Calu3 (cell line): Measurements from ENCODE around the gene IFNG. TPM values are rescaled to one million over a fixed set of nuclear protein-coding genes. Genes with fewer than 3 reads are reported as not detected.

Experiments used
- BruUV-seq: library from RNA; stranded (reverse); fragments of 400-500 nt; replicated peaks from 2 replicates; lab custom pipeline; 2021; lab: Mats Ljungman, UMichigan
- CTCF ChIA-PET: fragments of 300-600 bp; sonication (Branson Sonifier 250); formaldehyde crosslinking; loops from one replicate; lab custom pipeline; 2022; ENCODE audit warnings: antibody characterized with exemption; lab: Charles Lee
- DNase-seq: peaks from one replicate; pipeline ENCODE4 v3.0.0; 2022
- H3K27ac Mint-ChIP-seq: one replicate; pipeline ENCODE4 v1.8.0; 2022; ENCODE audit warnings: mixed read lengths; ENCODE audit not compliant: unreplicated experiment
- H3K27me3 Mint-ChIP-seq: one replicate; pipeline ENCODE4 v1.8.0; 2022; ENCODE audit warnings: mixed read lengths; ENCODE audit not compliant: unreplicated experiment
- H3K36me3 Mint-ChIP-seq: one replicate; pipeline ENCODE4 v1.8.0; 2022; ENCODE audit warnings: mild to moderate bottlenecking, moderate library complexity, mixed read lengths; ENCODE audit not compliant: insufficient read depth, unreplicated experiment
- H3K4me1 Mint-ChIP-seq: one replicate; pipeline ENCODE4 v1.8.0; 2022; ENCODE audit warnings: mild to moderate bottlenecking, low read depth, mixed read lengths; ENCODE audit not compliant: unreplicated experiment
- H3K4me3 Mint-ChIP-seq: one replicate; pipeline ENCODE4 v1.8.0; 2022; ENCODE audit warnings: mild to moderate bottlenecking, low read depth, moderate library complexity, mixed read lengths; ENCODE audit not compliant: unreplicated experiment
- H3K9me3 Mint-ChIP-seq: one replicate; pipeline ENCODE4 v1.8.0; 2022; ENCODE audit warnings: low read depth, mixed read lengths; ENCODE audit not compliant: unreplicated experiment
- intact Hi-C: fragments of 100-400 bp; cut with micrococcal nuclease; formaldehyde crosslinking; loops from one replicate; pipeline ENCODE4 v1.10.0; 2022; ENCODE audit not compliant: unreplicated experiment
- total RNA-seq: library from RNA; stranded (reverse); gene quantifications from 2 replicates; pipeline ENCODE4 v1.2.3, GENCODE V29; 2022
- TF ChIP-seq, protein P1 (sequence below): fragments of 200-600 bp; IDR thresholded peaks from one replicate; pipeline ENCODE4 v1.8.0; 2022; ENCODE audit warnings: antibody characterized with exemption; ENCODE audit not compliant: unreplicated experiment

The IFNG gene
- total RNA-seq, 1 experiment from 2014 or later: not detected

DNA sequence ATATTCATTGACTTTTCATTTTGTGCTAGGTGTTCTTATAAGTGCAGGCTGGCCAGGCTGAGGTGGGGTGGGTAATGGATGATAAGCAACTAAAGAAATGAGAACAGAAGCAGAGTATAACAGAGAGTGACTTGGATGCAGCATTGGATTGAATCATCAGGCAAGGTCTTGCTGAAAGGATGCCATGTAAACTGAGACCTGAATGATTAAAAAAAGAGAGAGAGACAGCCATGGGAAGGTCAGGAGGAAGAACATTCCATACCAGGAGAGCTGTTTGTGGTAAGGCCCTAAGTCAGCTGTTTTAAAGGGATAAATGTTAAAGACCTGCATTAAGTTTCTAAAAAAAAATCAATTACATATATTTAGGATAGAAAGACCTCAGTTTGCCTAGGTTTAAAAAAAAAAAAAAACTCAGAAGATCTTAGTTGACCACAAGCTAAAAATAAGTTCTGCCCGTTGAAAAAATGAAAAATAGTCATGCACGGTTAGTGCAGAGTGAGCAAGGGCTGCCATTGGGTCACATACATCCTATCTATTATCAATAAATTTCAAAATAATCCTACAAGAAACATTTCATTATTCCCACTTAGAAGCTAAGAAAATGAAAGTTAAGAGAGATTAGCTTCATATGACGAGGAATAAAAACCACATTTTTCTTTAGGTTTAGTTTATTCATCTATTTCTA lies 37.2 kb downstream of the IFNG start:
- no peak overlapping the region for H3K27ac Mint-ChIP-seq
- no peaks in the 10 kb centered on the region for H3K4me1 Mint-ChIP-seq
- H3K9me3 Mint-ChIP-seq: no peaks in the 10 kb centered on the region
- no peaks in the 10 kb centered on the region for H3K36me3 Mint-ChIP-seq
- H3K27me3 Mint-ChIP-seq: peaks cover 16% of the 10 kb centered on the region
- BruUV-seq: no TSS peak
- intact Hi-C loops: no loop called here
- DNase-seq: no peak
- CTCF ChIA-PET: no interaction called here
- no peak overlapping the region for H3K4me3 Mint-ChIP-seq
- TF ChIP-seq, protein P1, sequence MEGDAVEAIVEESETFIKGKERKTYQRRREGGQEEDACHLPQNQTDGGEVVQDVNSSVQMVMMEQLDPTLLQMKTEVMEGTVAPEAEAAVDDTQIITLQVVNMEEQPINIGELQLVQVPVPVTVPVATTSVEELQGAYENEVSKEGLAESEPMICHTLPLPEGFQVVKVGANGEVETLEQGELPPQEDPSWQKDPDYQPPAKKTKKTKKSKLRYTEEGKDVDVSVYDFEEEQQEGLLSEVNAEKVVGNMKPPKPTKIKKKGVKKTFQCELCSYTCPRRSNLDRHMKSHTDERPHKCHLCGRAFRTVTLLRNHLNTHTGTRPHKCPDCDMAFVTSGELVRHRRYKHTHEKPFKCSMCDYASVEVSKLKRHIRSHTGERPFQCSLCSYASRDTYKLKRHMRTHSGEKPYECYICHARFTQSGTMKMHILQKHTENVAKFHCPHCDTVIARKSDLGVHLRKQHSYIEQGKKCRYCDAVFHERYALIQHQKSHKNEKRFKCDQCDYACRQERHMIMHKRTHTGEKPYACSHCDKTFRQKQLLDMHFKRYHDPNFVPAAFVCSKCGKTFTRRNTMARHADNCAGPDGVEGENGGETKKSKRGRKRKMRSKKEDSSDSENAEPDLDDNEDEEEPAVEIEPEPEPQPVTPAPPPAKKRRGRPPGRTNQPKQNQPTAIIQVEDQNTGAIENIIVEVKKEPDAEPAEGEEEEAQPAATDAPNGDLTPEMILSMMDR: no peak

DNA sequence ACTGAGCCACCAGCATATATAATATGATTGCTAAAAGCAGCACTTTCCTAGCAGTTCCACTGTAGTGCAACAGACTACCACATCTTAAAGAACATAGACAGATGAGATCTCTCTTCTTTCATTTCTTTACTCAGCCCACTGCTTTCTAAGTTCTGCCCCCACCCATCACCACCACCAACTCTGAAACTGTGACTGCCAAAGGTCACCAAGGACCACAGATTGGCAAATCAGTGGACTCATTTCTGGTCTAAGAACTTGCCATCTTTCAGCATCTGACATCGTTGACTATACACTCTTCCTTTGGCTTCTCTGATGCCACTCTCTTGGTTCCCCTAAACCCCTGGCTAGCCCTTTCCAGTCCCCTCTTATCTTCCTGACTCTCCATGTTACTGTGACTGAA lies 38.4 kb downstream of the IFNG start:
- no peak for DNase-seq
- Mint-ChIP-seq H3K4me1 (no peaks in the 10 kb centered on the region), H3K9me3 (no peaks in the 10 kb centered on the region), H3K36me3 (no peaks in the 10 kb centered on the region), H3K27ac (no peak overlapping the region), H3K4me3 (no peak overlapping the region), H3K27me3 (peaks cover 28% of the 10 kb centered on the region)
- BruUV-seq: no TSS peak
- TF ChIP-seq, protein P1: no peak
- intact Hi-C loops: no loop called here
- CTCF ChIA-PET: no interaction called here

DNA sequence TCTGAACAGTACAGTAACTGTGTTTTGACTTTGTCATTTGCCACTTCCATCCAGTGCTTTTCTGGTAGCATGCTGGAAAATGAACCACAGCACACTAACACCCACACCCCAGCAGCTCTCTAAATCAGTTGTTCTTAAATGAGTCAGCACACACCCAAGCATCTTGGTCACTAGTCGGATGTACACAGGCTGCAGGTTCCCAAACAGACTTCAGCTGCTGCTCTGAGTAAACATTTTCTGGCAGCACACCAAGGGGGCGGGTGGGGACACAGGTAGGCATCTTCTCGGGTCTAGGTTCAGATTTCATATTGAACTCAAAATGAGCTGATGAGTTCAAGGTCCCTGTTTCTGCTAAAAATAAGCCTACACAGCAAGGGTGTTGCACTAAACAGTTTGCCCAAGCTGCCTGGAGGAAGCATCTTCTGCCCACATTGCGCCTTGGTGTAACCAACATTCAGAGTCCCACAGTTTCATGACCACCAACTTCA lies 39.8 kb downstream of the IFNG start:
- TF ChIP-seq, protein P1: no peak
- intact Hi-C loops: no loop called here
- no peaks in the 10 kb centered on the region for H3K36me3 Mint-ChIP-seq
- no peak overlapping the region for H3K4me3 Mint-ChIP-seq
- H3K27ac Mint-ChIP-seq: no peak overlapping the region
- no peaks in the 10 kb centered on the region for H3K9me3 Mint-ChIP-seq
- no peak for DNase-seq
- BruUV-seq: no TSS peak
- CTCF ChIA-PET: no interaction called here
- H3K27me3 Mint-ChIP-seq: peaks cover 42% of the 10 kb centered on the region
- H3K4me1 Mint-ChIP-seq: no peaks in the 10 kb centered on the region

DNA sequence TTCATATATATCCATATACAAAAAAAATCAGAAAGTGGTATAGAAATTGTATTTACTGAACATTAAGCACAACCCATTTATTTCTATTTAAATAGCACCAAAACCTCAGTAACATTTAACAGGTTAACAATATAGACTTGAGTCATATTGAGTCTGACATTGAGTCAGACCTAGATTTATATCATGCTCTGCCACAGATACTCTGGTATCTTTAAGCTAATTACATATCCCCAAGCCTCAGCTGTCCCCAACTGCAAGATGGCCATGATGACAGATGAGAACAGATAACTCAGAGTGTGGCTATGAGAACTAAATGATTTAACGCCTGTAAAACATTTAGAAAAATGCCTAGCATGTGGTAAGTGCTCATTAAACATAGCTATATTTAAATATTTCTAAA lies 40.3 kb downstream of the IFNG start:
- no peaks in the 10 kb centered on the region for H3K9me3 Mint-ChIP-seq
- peaks cover 46% of the 10 kb centered on the region for H3K27me3 Mint-ChIP-seq
- no peak for DNase-seq
- TF ChIP-seq, protein P1: no peak
- intact Hi-C loops: no loop called here
- no TSS peak for BruUV-seq
- H3K36me3 Mint-ChIP-seq: no peaks in the 10 kb centered on the region
- CTCF ChIA-PET: no interaction called here
- no peak overlapping the region for H3K27ac Mint-ChIP-seq
- H3K4me3 Mint-ChIP-seq: no peak overlapping the region
- H3K4me1 Mint-ChIP-seq: no peaks in the 10 kb centered on the region
